K562 (cell line): ENCODE results near the gene HSPB7. TPM values are rescaled to one million over a fixed set of nuclear protein-coding genes. Genes with fewer than 3 reads are reported as not detected.

Source experiments
- ATAC-seq: fragments of 200-7000 bp; cut with Tn5 transposase; 3 replicates; pipeline ENCODE4 v1.9.1; 2020; ENCODE audit warnings: moderate library complexity
- BruUV-seq: library from RNA; stranded (reverse); fragments of 400-500 nt; replicated peaks from 2 replicates; lab custom pipeline; 2021; lab: Mats Ljungman, UMichigan
- CTCF ChIA-PET: fragments of 300-600 bp; formaldehyde crosslinking; extraction: SDS; loops from one replicate; lab custom pipeline; 2021; ENCODE audit warnings: low intra/inter-chr PET ratio; lab: Yijun Ruan, JAX
- POLR2A ChIA-PET: fragments of 300-600, 350-650 bp; sonication (Branson Sonifier 250); formaldehyde crosslinking; extraction: SDS; loops from one replicate; lab custom pipeline; 2021; ENCODE audit warnings: antibody characterized with exemption, inconsistent platforms; lab: Yijun Ruan, JAX
- DNase-seq, 4 experiments: peaks; one replicate each; pipeline versions ENCODE4 v3.0.0 to v3.0.0-alpha.2; 2011 to 2018; ENCODE audit warnings: low spot score in 3 of 4, mixed read lengths in 3 of 4; ENCODE audit errors: extremely low read depth in 1 of 4
- FAIRE-seq: peaks from 2 replicates; lab custom pipeline; 2011; peaks lifted over from hg19 to GRCh38; lab: Jason Lieb, UNC
- H2AFZ ChIP-seq: 2 replicates; pipeline ENCODE4 v1.6.0; 2011; ENCODE audit warnings: low read depth, low read length, control low read depth, inconsistent platforms
- H3K27ac ChIP-seq: fragments of 200-600 bp; 3 replicates; pipeline ENCODE4 v1.8.0; 2011; ENCODE audit warnings: low read depth, mild to moderate bottlenecking, control low read depth, inconsistent platforms, low read length, moderate library complexity, mixed read lengths; ENCODE audit errors: extremely low read depth
- H3K27me3 ChIP-seq, 2 experiments: fragments of 300-600 bp in 1 of 2; 2 replicates in 1 of 2; 3 replicates in 1 of 2; pipeline versions ENCODE4 v1.6.0 to v1.8.0; 2011; ENCODE audit warnings: inconsistent platforms in 2 of 2, low read length in 2 of 2, mild to moderate bottlenecking in 1 of 2, mixed read lengths in 1 of 2, moderate library complexity in 1 of 2; ENCODE audit not compliant: control insufficient read depth in 2 of 2, insufficient read depth in 2 of 2
- H3K36me3 ChIP-seq: fragments of 300-600 bp; 3 replicates; pipeline ENCODE4 v1.8.0; 2011; ENCODE audit warnings: mild to moderate bottlenecking, low read length, inconsistent platforms; ENCODE audit not compliant: control insufficient read depth, insufficient read depth
- H3K4me1 ChIP-seq, 2 experiments: fragments of 200-600 bp in 1 of 2; replicated peaks in 1 of 2; 2 replicates in 1 of 2; 3 replicates in 1 of 2; pipeline versions ENCODE4 v1.5.1 to v1.8.0; 2011; ENCODE audit warnings: inconsistent platforms in 2 of 2, low read length in 2 of 2, mild to moderate bottlenecking in 1 of 2, mixed read lengths in 1 of 2, moderate library complexity in 1 of 2; ENCODE audit not compliant: control insufficient read depth in 2 of 2, insufficient read depth in 2 of 2
- H3K4me2 ChIP-seq: 2 replicates; pipeline ENCODE4 v1.6.1; 2011; ENCODE audit warnings: low read length, control low read depth, inconsistent platforms, mixed read lengths; ENCODE audit not compliant: insufficient read depth
- H3K4me3 ChIP-seq: fragments of 200-600 bp; sonication (generic), shearing (Covaris generic); 2 replicates; pipeline ENCODE4 v1.5.1; 2016; ENCODE audit warnings: control low read depth, inconsistent platforms
- H3K79me2 ChIP-seq: fragments of 200-600 bp; 3 replicates; pipeline ENCODE4 v1.8.0; 2011; ENCODE audit warnings: low read length, inconsistent platforms; ENCODE audit not compliant: control insufficient read depth, insufficient read depth
- H3K9ac ChIP-seq, 2 experiments: 2 replicates each; pipeline versions ENCODE4 v1.6.0 to v1.6.1; 2011; ENCODE audit warnings: low read depth in 2 of 2, low read length in 2 of 2, control low read depth in 1 of 2, inconsistent platforms in 1 of 2, mild to moderate bottlenecking in 1 of 2, mixed read lengths in 1 of 2; ENCODE audit not compliant: insufficient read depth in 1 of 2
- H3K9me1 ChIP-seq: one replicate; pipeline ENCODE4 v1.6.0; 2011; ENCODE audit warnings: inconsistent platforms, mild to moderate bottlenecking, low read length, moderate library complexity; ENCODE audit not compliant: control insufficient read depth, insufficient read depth
- H3K9me3 ChIP-seq: replicated peaks from 2 replicates; pipeline ENCODE4 v1.5.1; 2011; ENCODE audit warnings: low read depth, low read length, inconsistent platforms; ENCODE audit not compliant: control insufficient read depth, insufficient read depth
- H4K20me1 ChIP-seq: replicated peaks from 2 replicates; pipeline ENCODE4 v1.6.1; 2011; ENCODE audit warnings: low read length, inconsistent platforms, mixed read lengths; ENCODE audit not compliant: control insufficient read depth, insufficient read depth
- BHLHE40 ChIP-seq: IDR thresholded peaks from 2 replicates; pipeline ENCODE4 v1.6.1; 2011; ENCODE audit warnings: low read length, improper control_type of control experiment
- ETS2 ChIP-seq: IDR thresholded peaks from 2 replicates; pipeline ENCODE4 v1.6.1; 2016; ENCODE audit warnings: borderline replicate concordance, missing genetic modification characterization, mild to moderate bottlenecking, moderate library complexity, missing compliant biosample characterization; ENCODE audit not compliant: poor library complexity, severe bottlenecking
- KLF10 ChIP-seq: fragments of 250-450 bp; sonication (Bioruptor Pico); IDR thresholded peaks from 2 replicates; pipeline ENCODE4 v1.6.1; 2021; ENCODE audit warnings: matching md5 sums
- MAFK ChIP-seq: IDR thresholded peaks from 2 replicates; pipeline ENCODE4 v1.6.1; 2011; ENCODE audit warnings: low read length, improper control_type of control experiment
- PTBP1 ChIP-seq: fragments of 200-400 bp; formaldehyde crosslinking; IDR thresholded peaks from 2 replicates; pipeline ENCODE4 v1.6.1; 2017; ENCODE audit warnings: low read depth, low read length
- SMAD1 ChIP-seq: fragments of 150-350 bp; IDR thresholded peaks from 2 replicates; pipeline ENCODE4 v1.6.1; 2014; ENCODE audit warnings: low read length, low read depth; ENCODE audit not compliant: partially characterized antibody
- U2AF1 ChIP-seq: fragments of 200-400 bp; formaldehyde crosslinking; optimal IDR thresholded peaks from 2 replicates; pipeline ENCODE3; 2017; ENCODE audit warnings: mild to moderate bottlenecking, low read depth, low read length, moderate library complexity
- ZNF217 ChIP-seq: sonication (generic); formaldehyde crosslinking; IDR thresholded peaks from 2 replicates; pipeline ENCODE4 v1.8.0; 2022; ENCODE audit warnings: mild to moderate bottlenecking, missing genetic modification reagents
- ZNF224 ChIP-seq: sonication (generic); formaldehyde crosslinking; IDR thresholded peaks from 2 replicates; pipeline ENCODE4 v1.8.0; 2022; ENCODE audit warnings: mild to moderate bottlenecking, missing genetic modification reagents
- WGBS: fragments of 100-300 bp; shearing (Covaris generic); methylation state at CpG from one replicate; pipeline ENCODE4 v1.1.6; 2016; ENCODE audit warnings: low coverage, mixed read lengths; ENCODE audit not compliant: insufficient coverage; ENCODE audit errors: missing lambda C conversion rate; 5-methylcytosine and 5-hydroxymethylcytosine counted together
- in situ Hi-C: fragments of 300-500 bp; cut with MboI; formaldehyde crosslinking; loops from 4 replicates; pipeline ENCODE4 v1.15.0; 2018; ENCODE audit warnings: inconsistent platforms, mixed read lengths
- intact Hi-C: fragments of 100-400 bp; cut with micrococcal nuclease; formaldehyde crosslinking; loops from 2 replicates; pipeline ENCODE4 v1.14.2; 2022
- polyA plus RNA-seq, 8 experiments: library from polyadenylated mRNA; depleted of rRNA in 4 of 8; stranded (reverse) in 5 of 8; unstranded in 3 of 8; fragments of >200 nt; fragmentation: Nextera tagmentation in 2 of 8; fragmentation: Illumina TruSeq in 1 of 8; extraction: Ambion mirVana in 2 of 8; extraction: Trizol in 1 of 8; gene quantifications; 2 replicates each; pipeline versions ENCODE4 v1.2.1 to v1.2.3, GENCODE V29; 2011 to 2014; ENCODE audit warnings: inconsistent platforms in 1 of 8, missing spikeins in 1 of 8
- total RNA-seq, 7 experiments: library from RNA; depleted of rRNA in 6 of 7; stranded (reverse); fragments of >200 nt in 6 of 7; fragmentation: Illumina TruSeq in 2 of 7; extraction: Trizol in 2 of 7; gene quantifications; 2 replicates each; pipeline versions ENCODE4 v1.2.1 to v1.2.3, GENCODE V29; 2011 to 2021; ENCODE audit warnings: low replicate concordance in 1 of 7
- TF ChIP-seq, protein P1 (sequence below), 2 experiments: fragments of 450-650 bp; IDR thresholded peaks; 2 replicates each; pipeline ENCODE4 v1.6.1; 2016
- TF ChIP-seq, protein P2 (sequence below): sonication (generic); formaldehyde crosslinking; IDR thresholded peaks from 2 replicates; pipeline ENCODE4 v1.8.0; 2023; ENCODE audit warnings: missing genetic modification reagents, mild to moderate bottlenecking, borderline replicate concordance

The HSPB7 gene
- total and polyA plus RNA-seq, 9 of the 15 experiments (the other 6 are each of a cell fraction or from before 2014, with no cell fraction given), result 0.05 to 0.19 (median 0.07) TPM; not detected in 6

DNA sequence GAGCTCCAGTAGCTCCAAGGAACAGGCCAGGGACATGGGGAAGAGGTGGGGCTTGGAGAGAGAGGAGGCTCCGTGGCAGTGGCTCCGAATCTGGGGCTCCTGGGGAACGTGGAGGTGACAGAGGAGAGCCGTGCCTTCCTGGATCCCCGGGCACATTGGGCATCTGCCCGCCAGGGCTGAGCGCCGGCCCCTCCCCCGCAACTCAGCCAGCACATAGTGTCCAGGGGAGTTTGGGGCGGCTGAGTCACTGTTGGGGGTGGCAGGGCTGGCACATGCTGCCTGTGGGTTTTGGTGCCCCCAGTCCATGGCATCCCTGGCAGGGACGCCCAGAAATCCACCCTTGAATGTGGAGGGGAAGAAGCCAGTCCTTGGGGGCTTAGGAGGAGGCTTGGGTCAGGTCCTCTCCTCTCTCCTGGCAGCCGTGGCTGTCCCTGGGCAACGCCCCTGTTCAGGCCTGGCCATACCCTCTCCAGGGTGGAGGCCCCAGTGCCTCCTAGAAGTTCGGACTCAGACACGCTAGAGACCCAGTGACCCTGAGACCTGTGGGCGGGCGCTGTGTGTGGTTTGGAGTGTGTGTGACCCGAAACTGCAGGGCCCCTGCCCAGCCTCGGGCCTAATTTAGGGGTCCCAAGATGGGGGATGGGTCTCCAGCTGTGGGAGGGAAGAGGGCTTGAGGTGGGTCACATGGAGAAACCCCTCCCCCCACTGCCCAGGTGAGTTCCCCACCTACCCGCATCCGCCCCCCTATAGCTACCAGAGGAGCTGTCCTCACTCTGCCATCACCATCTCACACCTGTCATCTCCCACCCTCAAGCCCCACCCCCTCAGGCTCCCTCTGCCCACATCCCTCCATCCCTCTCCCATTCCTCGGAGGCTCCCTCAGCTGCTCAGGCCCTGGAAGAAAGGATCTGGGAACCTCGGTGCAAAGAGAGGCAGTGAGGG is 1.6 kb downstream of the HSPB7 start (continued):
- no peak for TF ChIP-seq ETS2 (tag)
- TF ChIP-seq ZNF217 (CRISPR knock-in tag), result no peak
- TF ChIP-seq KLF10 (CRISPR knock-in tag), result no peak
- TF ChIP-seq U2AF1, result no peak
- no peak for TF ChIP-seq PTBP1
- no peak for TF ChIP-seq ZNF224
- TF ChIP-seq SMAD1, result no peak
- no peak for TF ChIP-seq MAFK

DNA sequence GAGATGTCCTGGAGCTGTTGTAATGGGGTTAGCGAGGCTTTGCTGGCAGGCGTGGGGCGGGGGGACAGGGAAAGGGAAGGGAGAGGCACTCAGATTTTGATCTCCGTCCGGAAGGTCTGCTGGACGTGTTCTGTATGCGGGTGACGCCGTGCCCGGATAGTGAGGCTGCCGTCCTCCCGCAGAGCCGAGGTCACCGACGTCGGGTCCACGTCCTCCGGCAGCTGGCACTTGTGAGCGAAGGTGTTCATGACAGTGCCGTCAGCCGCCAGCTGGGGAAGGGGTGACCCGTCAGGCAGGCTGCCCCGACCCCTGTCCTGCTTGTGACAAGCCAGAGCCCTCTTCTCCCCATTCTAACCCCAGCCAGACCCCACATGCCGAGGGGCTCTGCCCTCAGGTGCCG is 2.4 kb downstream of the HSPB7 start:
- no peaks in the 10 kb centered on the region for H3K79me2 ChIP-seq
- TF ChIP-seq BHLHE40, result no peak
- TF ChIP-seq, protein P1, sequence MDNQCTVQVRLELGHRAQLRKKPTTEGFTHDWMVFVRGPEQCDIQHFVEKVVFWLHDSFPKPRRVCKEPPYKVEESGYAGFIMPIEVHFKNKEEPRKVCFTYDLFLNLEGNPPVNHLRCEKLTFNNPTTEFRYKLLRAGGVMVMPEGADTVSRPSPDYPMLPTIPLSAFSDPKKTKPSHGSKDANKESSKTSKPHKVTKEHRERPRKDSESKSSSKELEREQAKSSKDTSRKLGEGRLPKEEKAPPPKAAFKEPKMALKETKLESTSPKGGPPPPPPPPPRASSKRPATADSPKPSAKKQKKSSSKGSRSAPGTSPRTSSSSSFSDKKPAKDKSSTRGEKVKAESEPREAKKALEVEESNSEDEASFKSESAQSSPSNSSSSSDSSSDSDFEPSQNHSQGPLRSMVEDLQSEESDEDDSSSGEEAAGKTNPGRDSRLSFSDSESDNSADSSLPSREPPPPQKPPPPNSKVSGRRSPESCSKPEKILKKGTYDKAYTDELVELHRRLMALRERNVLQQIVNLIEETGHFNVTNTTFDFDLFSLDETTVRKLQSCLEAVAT (IDR thresholded peaks at IDR 0.05), result 0 out of 4 replicates have a peak, but pooled peaks of 1 of the 2 experiments have one; percentile 31
- TF ChIP-seq, protein P2, sequence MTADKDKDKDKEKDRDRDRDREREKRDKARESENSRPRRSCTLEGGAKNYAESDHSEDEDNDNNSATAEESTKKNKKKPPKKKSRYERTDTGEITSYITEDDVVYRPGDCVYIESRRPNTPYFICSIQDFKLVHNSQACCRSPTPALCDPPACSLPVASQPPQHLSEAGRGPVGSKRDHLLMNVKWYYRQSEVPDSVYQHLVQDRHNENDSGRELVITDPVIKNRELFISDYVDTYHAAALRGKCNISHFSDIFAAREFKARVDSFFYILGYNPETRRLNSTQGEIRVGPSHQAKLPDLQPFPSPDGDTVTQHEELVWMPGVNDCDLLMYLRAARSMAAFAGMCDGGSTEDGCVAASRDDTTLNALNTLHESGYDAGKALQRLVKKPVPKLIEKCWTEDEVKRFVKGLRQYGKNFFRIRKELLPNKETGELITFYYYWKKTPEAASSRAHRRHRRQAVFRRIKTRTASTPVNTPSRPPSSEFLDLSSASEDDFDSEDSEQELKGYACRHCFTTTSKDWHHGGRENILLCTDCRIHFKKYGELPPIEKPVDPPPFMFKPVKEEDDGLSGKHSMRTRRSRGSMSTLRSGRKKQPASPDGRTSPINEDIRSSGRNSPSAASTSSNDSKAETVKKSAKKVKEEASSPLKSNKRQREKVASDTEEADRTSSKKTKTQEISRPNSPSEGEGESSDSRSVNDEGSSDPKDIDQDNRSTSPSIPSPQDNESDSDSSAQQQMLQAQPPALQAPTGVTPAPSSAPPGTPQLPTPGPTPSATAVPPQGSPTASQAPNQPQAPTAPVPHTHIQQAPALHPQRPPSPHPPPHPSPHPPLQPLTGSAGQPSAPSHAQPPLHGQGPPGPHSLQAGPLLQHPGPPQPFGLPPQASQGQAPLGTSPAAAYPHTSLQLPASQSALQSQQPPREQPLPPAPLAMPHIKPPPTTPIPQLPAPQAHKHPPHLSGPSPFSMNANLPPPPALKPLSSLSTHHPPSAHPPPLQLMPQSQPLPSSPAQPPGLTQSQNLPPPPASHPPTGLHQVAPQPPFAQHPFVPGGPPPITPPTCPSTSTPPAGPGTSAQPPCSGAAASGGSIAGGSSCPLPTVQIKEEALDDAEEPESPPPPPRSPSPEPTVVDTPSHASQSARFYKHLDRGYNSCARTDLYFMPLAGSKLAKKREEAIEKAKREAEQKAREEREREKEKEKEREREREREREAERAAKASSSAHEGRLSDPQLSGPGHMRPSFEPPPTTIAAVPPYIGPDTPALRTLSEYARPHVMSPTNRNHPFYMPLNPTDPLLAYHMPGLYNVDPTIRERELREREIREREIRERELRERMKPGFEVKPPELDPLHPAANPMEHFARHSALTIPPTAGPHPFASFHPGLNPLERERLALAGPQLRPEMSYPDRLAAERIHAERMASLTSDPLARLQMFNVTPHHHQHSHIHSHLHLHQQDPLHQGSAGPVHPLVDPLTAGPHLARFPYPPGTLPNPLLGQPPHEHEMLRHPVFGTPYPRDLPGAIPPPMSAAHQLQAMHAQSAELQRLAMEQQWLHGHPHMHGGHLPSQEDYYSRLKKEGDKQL, result 0 out of 2 replicates have a peak, but pooled peaks have one; percentile 9
- TF ChIP-seq, all 486 proteins: peak for 2
- no peak for DNase-seq
- ChIA-PET CTCF (no interaction called here), POLR2A (interaction anchor here (0.6 to 0.8 kb wide), 3 partner anchors 8 to 498 kb away, joined by 3 read pairs; no protein-coding TSS in a partner anchor)
- intact Hi-C loops, result no loop called here
- in situ Hi-C loops, result loop anchor here (10.0 kb wide), 1 partner anchor 49 kb away; no protein-coding TSS in a partner anchor
- Histone ChIP-seq H3K36me3 (no peaks in the 10 kb centered on the region), H3K4me3 (no peak overlapping the region), H3K4me1 (peaks cover 33 to 74% of the 10 kb centered on the region in 2 experiments), H3K4me2 (no peak overlapping the region; the same call in 1 of the 2 replicates), H3K9me1 (no peaks in the 10 kb centered on the region), H3K9ac (peak overlapping the region; percentile 66 to 89; a peak in 3 of 4 replicates), H4K20me1 (no peaks in the 10 kb centered on the region), H3K27ac (peak overlapping the region; percentile 79; the same call in 2 of the 3 replicates), H2AFZ (no peak overlapping the region), H3K27me3 (no peaks in the 10 kb centered on the region), H3K9me3 (no peaks in the 10 kb centered on the region)
- no TSS peak for BruUV-seq
- no peak for FAIRE-seq
- WGBS, result 93% methylated on average over 20 of the region's 25 CpGs
- ATAC-seq, result no peak
